HK-2 (cell line): ENCODE results near the gene LHCGR.
"Not testable (repeated sequence)": the region's sequence is repeated elsewhere in the genome, so short reads cannot be mapped to it uniquely, and the experiment has no call there.

Experiments used
- DNase-seq: peaks from one replicate; pipeline ENCODE4 v3.0.0-alpha.2; 2018; ENCODE audit not compliant: unreplicated experiment

LHCGR gene

GRCh38 chr2:48709096-48710034 lies 46.2 kb downstream of the LHCGR start:
- no peak for DNase-seq

GRCh38 chr2:48707466-48707865 lies 48.1 kb downstream of the LHCGR start:
- DNase-seq: no peak

- DNase-seq: not testable (repeated sequence)
Measured at GRCh38 chr2:48703621-48704020, 51.9 kb downstream of the LHCGR start.

- DNase-seq: no peak
Measured at GRCh38 chr2:48699348-48699930, 56.1 kb downstream of the LHCGR start.

- DNase-seq: no peak
Measured at GRCh38 chr2:48696881-48697280, 58.6 kb downstream of the LHCGR start.

GRCh38 chr2:48695991-48696390 lies 59.5 kb downstream of the LHCGR start:
- DNase-seq: no peak

- DNase-seq: no peak
Measured at GRCh38 chr2:48694149-48694548, 61.4 kb downstream of the LHCGR start.

GRCh38 chr2:48693645-48694044 lies 61.9 kb downstream of the LHCGR start:
- DNase-seq: no peak

GRCh38 chr2:48693066-48693465 lies 62.5 kb downstream of the LHCGR start:
- DNase-seq: no peak

- no peak for DNase-seq
Measured at GRCh38 chr2:48691935-48692691, 63.4 kb downstream of the LHCGR start.

GRCh38 chr2:48685126-48685525 lies 70.4 kb downstream of the LHCGR start:
- DNase-seq: no peak

- no peak for DNase-seq
Measured at GRCh38 chr2:48677450-48677849, 78.1 kb downstream of the LHCGR start.

GRCh38 chr2:48674933-48675332 lies 80.6 kb downstream of the LHCGR start:
- DNase-seq: no peak

GRCh38 chr2:48673581-48673980 lies 81.9 kb downstream of the LHCGR start:
- no peak for DNase-seq

- DNase-seq: no peak
Measured at GRCh38 chr2:48668992-48669391, 86.5 kb downstream of the LHCGR start.

GRCh38 chr2:48651158-48651790 lies 104.2 kb downstream of the LHCGR start:
- no peak for DNase-seq

- no peak for DNase-seq
Measured at GRCh38 chr2:48638261-48638660, 117.3 kb downstream of the LHCGR start.
